Stomach (tissue), 9 donors: ENCODE results near the gene TBC1D16. TPM values are rescaled to one million over a fixed set of nuclear protein-coding genes. Genes with fewer than 3 reads are reported as not detected.

Source experiments
- DNase-seq, 2 donors: peaks; one replicate each; pipeline versions ENCODE4 v3.0.0 to v3.0.0-alpha.2; 2013 to 2019
- H3K27ac ChIP-seq, 5 donors: fragments of 200-600 bp in 4 of 5; sonication (generic) in 4 of 5; one replicate each; pipeline ENCODE4 v1.5.1; 2013 to 2019; ENCODE audit warnings: mild to moderate bottlenecking in 1 of 5, moderate library complexity in 1 of 5
- H3K27me3 ChIP-seq, 3 donors: fragments of 200-600 bp; sonication (generic); one replicate each; pipeline ENCODE4 v1.5.1; 2017 to 2019; ENCODE audit warnings: mixed run types in 1 of 3
- H3K36me3 ChIP-seq, 4 donors: fragments of 200-600 bp; sonication (generic); 1 replicate in 3 of 4; 2 replicates in 1 of 4; pipeline ENCODE4 v1.5.1; 2016 to 2019
- H3K4me1 ChIP-seq, 4 donors: fragments of 200-600 bp; sonication (generic); one replicate each; pipeline ENCODE4 v1.5.1; 2016 to 2019
- H3K4me3 ChIP-seq, 4 donors: fragments of 200-600 bp; sonication (generic) in 3 of 4; one replicate each; pipeline ENCODE4 v1.5.1; 2016 to 2019; ENCODE audit warnings: mild to moderate bottlenecking in 1 of 4
- H3K9me3 ChIP-seq, 4 donors: fragments of 200-600 bp; sonication (generic); one replicate each; pipeline ENCODE4 v1.5.1; 2016 to 2019
- EP300 ChIP-seq: sonication (generic); formaldehyde crosslinking; IDR thresholded peaks from one replicate; pipeline ENCODE4 v1.6.1; 2017; ENCODE audit warnings: antibody characterized with exemption
- POLR2A ChIP-seq, 4 donors: fragments of 450-650 bp; IDR thresholded peaks; one replicate each; pipeline ENCODE4 v1.6.1; 2016; ENCODE audit warnings: antibody characterized with exemption in 4 of 4, control low read depth in 2 of 4, mild to moderate bottlenecking in 1 of 4, moderate library complexity in 1 of 4
- POLR2AphosphoS5 ChIP-seq, 3 donors: sonication (generic); formaldehyde crosslinking; IDR thresholded peaks; one replicate each; pipeline ENCODE4 v1.6.1; 2016; ENCODE audit warnings: antibody characterized with exemption in 3 of 3
- WGBS, 5 donors: extraction: QIAGEN DNeasy Blood & Tissue Kit in 3 of 5; methylation state at CpG; one replicate each; pipeline versions ENCODE4 v1.1.5 to v1.1.7; 2013 to 2018; 5-methylcytosine and 5-hydroxymethylcytosine counted together
- intact Hi-C: fragments of 100-400 bp; cut with DNase I; formaldehyde crosslinking; loops from one replicate; pipeline ENCODE4 v1.15.1; 2023; ENCODE audit warnings: low total_unique reads
- polyA plus RNA-seq, 3 donors: library from polyadenylated mRNA; stranded (reverse); fragments of 200-250 nt; gene quantifications; one replicate each; pipeline ENCODE4 v1.2.3, GENCODE V29; 2013
- total RNA-seq, 5 donors: library from RNA; depleted of rRNA; stranded (reverse); fragments of >200 nt; gene quantifications; one replicate each; pipeline versions ENCODE4 v1.1.0 to v1.2.3, GENCODE V29; 2014 to 2016
- TF ChIP-seq, protein P1 (sequence below), 7 experiments: fragments of 450-650 bp in 4 of 7; fragments of 200-600 bp in 3 of 7; sonication (generic) in 3 of 7; IDR thresholded peaks; one replicate each; pipeline ENCODE4 v1.5.1; 2016 to 2019; ENCODE audit warnings: antibody characterized with exemption in 7 of 7, control low read depth in 2 of 7, mild to moderate bottlenecking in 1 of 7
- donor health status: healthy with polysubstance abuse.
- donor health status: Bipolar disorder and iron deficiency.
- donor health status: healthy.

Gene TBC1D16
- total and polyA plus RNA-seq, 8 donors: 3.0 to 22.2 (median 16.8) TPM

DNA sequence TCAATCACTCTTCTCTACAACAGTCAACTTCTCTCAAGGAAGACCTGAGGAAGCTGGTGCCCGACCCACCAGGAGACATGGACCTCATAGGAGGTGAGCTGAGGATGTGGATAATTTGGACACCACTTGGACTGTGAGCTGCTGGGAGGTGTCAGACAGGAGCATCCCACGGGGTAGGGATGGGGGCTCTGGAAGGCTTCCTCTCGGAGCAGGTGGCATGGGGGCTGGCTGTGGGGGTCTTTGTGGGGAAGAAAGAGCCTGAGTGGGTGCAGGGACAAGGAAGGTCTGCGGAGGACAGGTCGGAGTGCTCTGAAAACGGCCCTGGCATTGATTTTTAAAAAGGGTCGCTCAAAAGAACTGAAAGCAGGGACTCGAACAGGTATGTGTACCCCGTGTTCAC lies 64.0 kb downstream of the TBC1D16 start:
- peaks cover 12 to 22% (median 17%) of the 10 kb centered on the region in 4 donors for H3K4me1 ChIP-seq
- H3K9me3 ChIP-seq: no peaks in the 10 kb centered on the region
- peaks cover 0 to 29% (median 17%) of the 10 kb centered on the region in 4 donors for H3K36me3 ChIP-seq
- DNase-seq: no peak
- no peak overlapping the region for H3K27ac ChIP-seq
- H3K27me3 ChIP-seq: no peaks in the 10 kb centered on the region
- no peak overlapping the region for H3K4me3 ChIP-seq
- 92 to 94% (median 93%) methylated on average over 9 of the region's 9 CpGs for WGBS, 5 donors
- no peak for TF ChIP-seq POLR2A (IDR thresholded peaks at IDR 0.05)
- no peak for TF ChIP-seq POLR2AphosphoS5 (IDR thresholded peaks at IDR 0.05)
- TF ChIP-seq EP300: no peak
- TF ChIP-seq, protein P1, sequence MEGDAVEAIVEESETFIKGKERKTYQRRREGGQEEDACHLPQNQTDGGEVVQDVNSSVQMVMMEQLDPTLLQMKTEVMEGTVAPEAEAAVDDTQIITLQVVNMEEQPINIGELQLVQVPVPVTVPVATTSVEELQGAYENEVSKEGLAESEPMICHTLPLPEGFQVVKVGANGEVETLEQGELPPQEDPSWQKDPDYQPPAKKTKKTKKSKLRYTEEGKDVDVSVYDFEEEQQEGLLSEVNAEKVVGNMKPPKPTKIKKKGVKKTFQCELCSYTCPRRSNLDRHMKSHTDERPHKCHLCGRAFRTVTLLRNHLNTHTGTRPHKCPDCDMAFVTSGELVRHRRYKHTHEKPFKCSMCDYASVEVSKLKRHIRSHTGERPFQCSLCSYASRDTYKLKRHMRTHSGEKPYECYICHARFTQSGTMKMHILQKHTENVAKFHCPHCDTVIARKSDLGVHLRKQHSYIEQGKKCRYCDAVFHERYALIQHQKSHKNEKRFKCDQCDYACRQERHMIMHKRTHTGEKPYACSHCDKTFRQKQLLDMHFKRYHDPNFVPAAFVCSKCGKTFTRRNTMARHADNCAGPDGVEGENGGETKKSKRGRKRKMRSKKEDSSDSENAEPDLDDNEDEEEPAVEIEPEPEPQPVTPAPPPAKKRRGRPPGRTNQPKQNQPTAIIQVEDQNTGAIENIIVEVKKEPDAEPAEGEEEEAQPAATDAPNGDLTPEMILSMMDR (IDR thresholded peaks at IDR 0.05): no peak
- intact Hi-C loops: no loop called here

DNA sequence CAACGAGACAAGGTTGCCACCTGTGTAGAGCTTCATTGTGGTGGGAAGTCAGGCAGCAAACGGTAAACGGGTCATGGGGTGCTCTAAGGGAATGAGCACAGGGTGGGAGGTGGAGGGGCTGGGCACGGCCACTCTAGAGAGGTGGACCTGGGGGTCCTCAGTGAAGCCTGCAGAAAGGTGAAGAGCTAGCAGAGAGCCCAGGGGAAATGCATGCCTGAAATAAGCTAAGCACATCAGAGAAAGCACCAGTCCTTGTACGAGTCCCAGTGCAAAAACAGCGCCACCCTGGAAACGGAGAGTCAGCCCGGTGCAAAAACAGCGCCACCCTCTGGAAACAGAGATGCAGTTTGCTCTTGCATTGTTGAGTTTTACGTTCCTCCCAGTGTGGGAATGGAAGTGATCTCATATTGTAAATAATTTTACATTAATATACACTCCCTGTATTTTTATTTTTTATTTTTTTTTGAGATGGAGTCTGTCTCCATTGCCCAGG lies 65.0 kb downstream of the TBC1D16 start:
- Histone ChIP-seq H3K27me3 (no peaks in the 10 kb centered on the region), H3K36me3 (peaks cover 0 to 29% (median 17%) of the 10 kb centered on the region in 4 donors), H3K4me3 (no peak overlapping the region), H3K27ac (no peak overlapping the region), H3K9me3 (no peaks in the 10 kb centered on the region), H3K4me1 (peaks cover 10 to 18% (median 14%) of the 10 kb centered on the region in 4 donors)
- intact Hi-C loops: no loop called here
- TF ChIP-seq, protein P1 (IDR thresholded peaks at IDR 0.05): peak in 3 of 7 experiments; percentile 25 to 38 (median 35)
- TF ChIP-seq EP300: no peak
- TF ChIP-seq POLR2AphosphoS5 (IDR thresholded peaks at IDR 0.05): no peak
- DNase-seq: peak; percentile 57 to 87
- WGBS, 5 donors: 36 to 47% (median 44%) methylated on average over 10 of the region's 10 CpGs

DNA sequence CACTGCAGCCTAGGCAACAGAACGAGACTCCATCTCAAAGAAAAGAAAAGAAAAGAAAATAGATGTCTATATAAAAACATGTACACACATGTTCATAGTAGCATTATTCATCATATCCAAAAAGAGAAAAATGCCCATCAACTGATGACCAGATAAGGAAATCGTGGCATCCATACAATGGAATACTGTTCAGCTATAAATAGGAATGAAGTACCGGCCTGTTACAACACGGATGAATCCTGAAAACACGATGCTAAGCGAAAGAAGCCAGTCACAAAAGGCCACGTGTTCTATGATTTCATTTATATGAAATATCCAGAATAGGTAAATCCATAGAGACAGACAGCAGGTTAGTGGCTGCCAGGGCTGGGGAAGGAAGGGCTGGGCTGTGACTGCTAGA lies 65.8 kb downstream of the TBC1D16 start:
- TF ChIP-seq EP300 (no peak), POLR2AphosphoS5 (IDR thresholded peaks at IDR 0.05) (no peak), POLR2A (IDR thresholded peaks at IDR 0.05) (no peak)
- TF ChIP-seq, protein P1 (IDR thresholded peaks at IDR 0.05): no peak
- intact Hi-C loops: no loop called here
- H3K36me3 ChIP-seq: peaks cover 0 to 29% (median 17%) of the 10 kb centered on the region in 4 donors
- no peak overlapping the region for H3K4me3 ChIP-seq
- H3K4me1 ChIP-seq: peaks cover 5 to 11% (median 9%) of the 10 kb centered on the region in 4 donors
- WGBS, 5 donors: 85 to 96% (median 92%) methylated on average over 7 of the region's 7 CpGs
- H3K9me3 ChIP-seq: no peaks in the 10 kb centered on the region
- H3K27me3 ChIP-seq: no peaks in the 10 kb centered on the region
- DNase-seq: no peak
- no peak overlapping the region for H3K27ac ChIP-seq

DNA sequence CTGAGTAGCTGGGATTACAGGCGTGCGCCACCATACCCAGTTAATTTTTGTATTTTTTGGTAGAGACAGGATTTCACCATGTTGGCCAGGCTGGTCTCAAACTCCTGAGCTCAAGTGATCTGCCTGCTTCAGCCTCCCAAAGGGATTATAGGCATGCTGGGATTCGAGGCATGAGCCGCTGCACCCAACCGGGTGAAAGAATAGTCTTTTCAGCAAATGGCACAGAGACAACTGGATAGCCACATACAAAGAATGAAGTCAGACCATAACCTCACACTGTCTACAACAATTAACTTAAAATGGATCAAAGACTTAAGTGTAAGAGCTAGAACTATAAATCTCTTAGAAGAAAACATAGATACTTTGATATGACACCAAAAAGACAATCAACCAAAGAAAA lies 67.6 kb downstream of the TBC1D16 start:
- intact Hi-C loops: no loop called here
- TF ChIP-seq EP300: no peak

DNA sequence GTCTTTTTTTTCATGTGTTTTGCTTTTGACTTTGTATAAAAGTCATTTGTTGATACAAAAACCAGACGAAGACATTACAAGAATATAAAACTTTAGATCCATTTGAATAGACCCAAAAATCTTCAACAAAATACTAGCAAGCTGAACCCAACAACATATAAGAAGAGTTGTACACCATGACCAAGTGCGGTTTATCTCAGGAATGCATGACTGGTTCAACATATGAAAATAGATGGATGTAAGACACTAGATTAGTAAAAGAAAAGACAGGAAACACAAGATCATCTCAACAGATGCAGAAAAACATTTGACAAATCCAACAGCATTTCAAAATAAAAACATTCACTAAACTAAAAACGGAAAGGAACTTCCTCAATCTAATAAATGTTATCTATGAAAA lies 69.0 kb downstream of the TBC1D16 start:
- H3K27ac ChIP-seq: no peak overlapping the region
- H3K36me3 ChIP-seq: peaks cover 0 to 14% (median 4%) of the 10 kb centered on the region in 4 donors
- H3K9me3 ChIP-seq: no peaks in the 10 kb centered on the region
- no peak overlapping the region for H3K4me3 ChIP-seq
- WGBS, 5 donors: 73 to 88% (median 81%) methylated on average over 3 of the region's 3 CpGs
- no peaks in the 10 kb centered on the region for H3K4me1 ChIP-seq
- TF ChIP-seq, protein P1 (IDR thresholded peaks at IDR 0.05): no peak
- no peak for TF ChIP-seq POLR2AphosphoS5 (IDR thresholded peaks at IDR 0.05)
- no peak for TF ChIP-seq EP300
- TF ChIP-seq POLR2A (IDR thresholded peaks at IDR 0.05): no peak
- intact Hi-C loops: no loop called here
- no peak for DNase-seq
- no peaks in the 10 kb centered on the region for H3K27me3 ChIP-seq

More for the DNA sequence above, 67.6 kb downstream of the TBC1D16 start:
- DNase-seq: no peak
- no peak overlapping the region for H3K27ac ChIP-seq
- no peak overlapping the region for H3K4me3 ChIP-seq
- 90 to 98% (median 95%) methylated on average over 5 of the region's 5 CpGs for WGBS, 5 donors
- no peaks in the 10 kb centered on the region for H3K27me3 ChIP-seq
- H3K36me3 ChIP-seq: peaks cover 0 to 29% (median 17%) of the 10 kb centered on the region in 4 donors
- no peaks in the 10 kb centered on the region for H3K9me3 ChIP-seq
- no peaks in the 10 kb centered on the region for H3K4me1 ChIP-seq
